ENCODE results near the gene CMTR1.

DNA sequence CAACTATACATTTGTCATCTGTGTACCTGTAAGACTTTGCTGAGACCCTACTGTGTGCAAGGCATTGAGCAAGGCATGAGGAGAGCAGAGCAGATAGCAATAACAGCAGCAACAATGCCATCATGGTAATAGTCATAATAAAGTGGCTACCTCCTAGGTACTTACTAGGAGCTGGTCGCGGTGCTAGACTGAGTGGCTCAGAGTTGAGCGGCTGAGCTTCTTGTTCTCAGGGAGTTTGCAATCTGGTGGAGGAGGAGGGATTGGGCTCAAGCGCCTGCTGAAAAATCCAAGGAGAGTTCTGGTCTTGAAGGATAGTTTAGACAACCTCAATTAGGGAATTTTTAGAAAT, 91.9 kb downstream of the CMTR1 start:
- TF ChIP-seq SP1 (IDR thresholded peaks at IDR 0.05; ENCODE audit: low read depth, low read length) (no peak), YY1 (IDR thresholded peaks at IDR 0.05; ENCODE audit: low read depth, low read length) (no peak), EZH2 (IDR thresholded peaks at IDR 0.05; ENCODE audit: borderline replicate concordance, control insufficient read depth, low read depth, low read length) (no peak), ELK1 (IDR thresholded peaks at IDR 0.05; ENCODE audit: low read depth, low read length) (no peak), TAF1 (IDR thresholded peaks at IDR 0.05; ENCODE audit: borderline replicate concordance, low read depth, low read length) (no peak)
- TF ChIP-seq, protein P1, sequence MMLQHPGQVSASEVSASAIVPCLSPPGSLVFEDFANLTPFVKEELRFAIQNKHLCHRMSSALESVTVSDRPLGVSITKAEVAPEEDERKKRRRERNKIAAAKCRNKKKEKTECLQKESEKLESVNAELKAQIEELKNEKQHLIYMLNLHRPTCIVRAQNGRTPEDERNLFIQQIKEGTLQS (IDR thresholded peaks at IDR 0.05; ENCODE audit: borderline replicate concordance, extremely low read depth, low read depth, low read length): no peak

Measured in GM12878 (cell line).